Spleen (tissue), 7 donors: ENCODE measurements around the gene NAALADL2.

Source experiments
- CTCF ChIP-seq, 11 experiments: fragments of 200-600 bp in 7 of 11; fragments of 450-650 bp in 4 of 11; sonication (generic) in 4 of 11; IDR thresholded peaks in 8 of 11; conservative IDR thresholded peaks in 3 of 11; 1 replicate in 7 of 11; 2 replicates in 4 of 11; pipeline versions ENCODE4 v1.4.0 to v1.8.0; 2016 to 2021; ENCODE audit warnings: antibody characterized with exemption in 11 of 11, inconsistent platforms in 4 of 11, mild to moderate bottlenecking in 1 of 11
- POLR2A ChIP-seq, 3 donors: fragments of 450-650 bp; IDR thresholded peaks; one replicate each; pipeline ENCODE4 v1.5.1; 2017; ENCODE audit warnings: antibody characterized with exemption in 3 of 3, mild to moderate bottlenecking in 1 of 3
- donor health status: DM: no; HTN: no; CAD: no; lungs with moderate emphysema.
- donor health status: DM: no; HTN: no; CAD: no.
- donor health status: DM: no; HTN: no; CAD: no.

GRCh38 chr3:175214216-175214615, 355.1 kb downstream of the NAALADL2 start:
- TF ChIP-seq POLR2A (IDR thresholded peaks at IDR 0.05), result no peak
- TF ChIP-seq CTCF (IDR thresholded peaks at IDR 0.05 in 8 of 11, conservative IDR thresholded peaks at IDR 0.05 in 3 of 11), result no peak
